ENCODE results near the gene STK33.

DNA sequence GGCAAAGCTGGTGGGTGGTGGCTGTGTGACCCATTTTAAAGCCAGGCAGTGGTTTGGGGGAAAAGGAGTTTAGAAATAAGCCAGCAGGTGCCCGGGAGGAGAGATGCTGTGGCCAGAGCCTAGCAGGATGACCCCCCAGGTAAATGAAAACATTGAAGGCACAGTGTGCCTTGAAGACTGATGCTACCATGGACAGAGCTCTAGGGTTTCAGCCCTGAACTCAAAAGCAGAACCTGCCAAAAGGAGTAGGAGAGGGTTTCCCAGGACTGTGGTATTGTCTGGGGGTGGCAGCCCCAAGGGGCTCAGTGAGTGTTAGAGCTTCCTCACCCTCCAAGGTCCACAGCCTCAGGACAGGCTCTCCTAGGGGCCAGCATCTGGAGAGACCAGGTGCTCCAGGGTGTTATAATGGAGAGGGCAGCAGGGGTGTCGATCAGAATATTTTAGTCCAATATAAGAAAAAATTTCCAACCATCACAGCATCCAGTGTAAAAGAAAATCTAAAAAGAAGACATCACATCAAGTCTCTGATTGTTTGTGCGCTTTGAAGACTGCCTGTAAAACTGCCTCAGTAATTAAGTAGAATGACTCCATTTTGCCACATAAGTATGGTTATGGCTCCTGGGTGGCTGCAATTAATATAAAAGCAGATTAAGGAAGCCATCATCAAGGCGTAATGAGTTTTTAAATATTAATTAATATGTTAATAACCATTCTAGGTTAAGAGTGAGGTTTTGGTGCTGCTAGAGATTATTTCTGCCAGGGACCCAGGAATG lies 241.7 kb downstream of the STK33 start:
- TF ChIP-seq MAFK (conservative IDR thresholded peaks at IDR 0.05 in 1 of 2, IDR thresholded peaks at IDR 0.05 in 1 of 2; ENCODE audit: low read length in 2 of 2) (no peak), KMT2B (CRISPR knock-in tag; IDR thresholded peaks at IDR 0.05) (no peak), ARNTL (CRISPR knock-in tag; IDR thresholded peaks at IDR 0.05) (no peak), NR3C1 (CRISPR knock-in tag; IDR thresholded peaks at IDR 0.05) (no peak)
- TF ChIP-seq, protein P1, sequence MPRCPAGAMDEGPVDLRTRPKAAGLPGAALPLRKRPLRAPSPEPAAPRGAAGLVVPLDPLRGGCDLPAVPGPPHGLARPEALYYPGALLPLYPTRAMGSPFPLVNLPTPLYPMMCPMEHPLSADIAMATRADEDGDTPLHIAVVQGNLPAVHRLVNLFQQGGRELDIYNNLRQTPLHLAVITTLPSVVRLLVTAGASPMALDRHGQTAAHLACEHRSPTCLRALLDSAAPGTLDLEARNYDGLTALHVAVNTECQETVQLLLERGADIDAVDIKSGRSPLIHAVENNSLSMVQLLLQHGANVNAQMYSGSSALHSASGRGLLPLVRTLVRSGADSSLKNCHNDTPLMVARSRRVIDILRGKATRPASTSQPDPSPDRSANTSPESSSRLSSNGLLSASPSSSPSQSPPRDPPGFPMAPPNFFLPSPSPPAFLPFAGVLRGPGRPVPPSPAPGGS (CRISPR knock-in tag; IDR thresholded peaks at IDR 0.05): no peak
